IPS-18a (cell line): ENCODE data around the gene OR56B4.

Experiments
- H3K27ac ChIP-seq: one replicate; pipeline ENCODE4 v1.5.1; 2013; ENCODE audit warnings: low read length
- H3K27me3 ChIP-seq: one replicate; pipeline ENCODE4 v1.6.1; 2013; ENCODE audit warnings: mild to moderate bottlenecking, low read length; ENCODE audit not compliant: control insufficient read depth, insufficient read depth
- H3K36me3 ChIP-seq: one replicate; pipeline ENCODE4 v1.6.1; 2013; ENCODE audit warnings: low read depth, low read length; ENCODE audit not compliant: control insufficient read depth
- H3K4me1 ChIP-seq: one replicate; pipeline ENCODE4 v1.6.1; 2013; ENCODE audit warnings: low read depth, low read length; ENCODE audit not compliant: control insufficient read depth
- H3K4me3 ChIP-seq: one replicate; pipeline ENCODE4 v1.5.1; 2013; ENCODE audit warnings: low read length
- H3K9ac ChIP-seq: one replicate; pipeline ENCODE4 v1.6.1; 2013; ENCODE audit warnings: mild to moderate bottlenecking, low read length, moderate library complexity
- H3K9me3 ChIP-seq: one replicate; pipeline ENCODE4 v1.6.1; 2013; ENCODE audit warnings: low read depth, low read length; ENCODE audit not compliant: control insufficient read depth

OR56B4 gene

DNA sequence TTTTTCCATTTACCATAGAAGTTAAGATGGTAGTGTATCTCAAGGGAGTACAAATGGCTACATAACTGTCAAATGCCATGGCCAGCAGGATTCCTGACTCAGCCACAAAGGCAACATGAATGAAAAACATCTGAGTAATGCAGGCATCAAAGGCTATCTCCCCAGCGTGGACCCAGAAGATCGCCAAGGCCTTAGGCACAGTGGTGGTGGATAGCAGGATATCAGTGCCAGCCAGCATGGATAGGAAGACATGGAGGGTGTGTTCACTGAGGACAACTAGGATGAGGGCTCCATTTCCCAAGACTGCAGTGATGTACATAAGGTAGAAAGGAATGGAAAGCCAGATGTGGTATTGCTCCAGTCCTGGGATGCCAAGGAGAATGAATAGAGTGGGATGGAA lies 44.6 kb downstream of the OR56B4 start:
- H3K9ac ChIP-seq: no peak overlapping the region
- no peaks in the 10 kb centered on the region for H3K4me1 ChIP-seq
- no peaks in the 10 kb centered on the region for H3K9me3 ChIP-seq
- H3K4me3 ChIP-seq: no peak overlapping the region
- H3K27me3 ChIP-seq: no peaks in the 10 kb centered on the region
- no peak overlapping the region for H3K27ac ChIP-seq
- H3K36me3 ChIP-seq: no peaks in the 10 kb centered on the region

DNA sequence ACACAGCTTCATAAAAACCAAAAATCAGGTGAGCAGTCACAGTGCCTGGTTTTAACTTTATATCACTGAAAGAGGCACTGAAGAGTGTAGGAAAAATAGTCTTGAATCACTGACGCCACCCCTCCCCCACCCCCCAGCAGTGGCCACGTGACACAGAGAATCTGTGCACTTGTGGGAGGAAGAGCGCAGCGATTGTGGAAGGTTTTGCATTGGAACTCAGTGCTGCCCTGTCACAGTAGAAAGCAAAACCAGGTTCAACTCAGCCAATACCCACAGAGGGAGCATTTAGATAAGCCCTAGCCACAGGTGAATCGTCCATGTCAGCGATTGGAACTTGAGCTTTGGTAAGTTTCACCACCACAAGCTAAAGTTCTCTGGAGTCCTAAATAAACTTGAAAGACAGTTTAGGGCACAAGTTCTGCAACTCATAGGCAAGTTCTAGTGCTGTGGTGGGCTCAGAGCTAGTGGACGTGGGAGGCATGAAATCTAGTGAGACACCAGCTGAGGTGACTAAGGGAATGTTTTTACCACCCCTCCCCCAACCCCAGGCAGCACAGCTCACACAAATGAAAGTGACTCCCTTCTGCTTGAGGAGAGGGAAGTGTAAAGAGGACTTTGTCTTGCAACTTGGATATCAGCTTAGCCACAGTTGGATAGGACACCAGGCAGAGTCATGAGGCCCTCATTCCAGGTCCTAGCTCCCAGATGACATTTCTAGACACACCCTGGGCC lies 49.3 kb downstream of the OR56B4 start:
- no peak overlapping the region for H3K9ac ChIP-seq
- H3K4me3 ChIP-seq: no peak overlapping the region
- no peaks in the 10 kb centered on the region for H3K36me3 ChIP-seq
- no peaks in the 10 kb centered on the region for H3K27me3 ChIP-seq
- H3K9me3 ChIP-seq: no peaks in the 10 kb centered on the region
- no peak overlapping the region for H3K27ac ChIP-seq
- H3K4me1 ChIP-seq: no peaks in the 10 kb centered on the region
